Peyer's patch (tissue), 4 donors: ENCODE results near the gene SPTB. TPM values are rescaled to one million over a fixed set of nuclear protein-coding genes. Genes with fewer than 3 reads are reported as not detected.

Experiments used
- DNase-seq, 3 donors: peaks; one replicate each; pipeline ENCODE4 v3.0.0-alpha.2; 2017 to 2019
- H3K27ac ChIP-seq, 4 donors: fragments of 200-600 bp; sonication (generic); one replicate each; pipeline ENCODE4 v1.5.1; 2016 to 2019
- H3K27me3 ChIP-seq, 2 donors: fragments of 200-600 bp; sonication (generic); one replicate each; pipeline ENCODE4 v1.5.1; 2019
- H3K36me3 ChIP-seq, 3 donors: fragments of 200-600 bp; sonication (generic); one replicate each; pipeline ENCODE4 v1.5.1; 2016 to 2019
- H3K4me1 ChIP-seq, 4 donors: fragments of 200-600 bp; sonication (generic); one replicate each; pipeline ENCODE4 v1.5.1; 2016 to 2019
- H3K4me3 ChIP-seq, 4 donors: fragments of 200-600 bp; sonication (generic); 1 replicate in 3 of 4; 2 replicates in 1 of 4; pipeline ENCODE4 v1.5.1; 2016 to 2019; ENCODE audit warnings: mild to moderate bottlenecking in 1 of 4
- H3K9me3 ChIP-seq, 4 donors: fragments of 200-600 bp; sonication (generic); one replicate each; pipeline ENCODE4 v1.5.1; 2016 to 2019; ENCODE audit warnings: mild to moderate bottlenecking in 1 of 4
- POLR2A ChIP-seq, 2 donors: fragments of 450-650 bp; IDR thresholded peaks; one replicate each; pipeline ENCODE4 v1.5.1; 2017; ENCODE audit warnings: antibody characterized with exemption in 2 of 2, mild to moderate bottlenecking in 2 of 2, moderate library complexity in 2 of 2
- total RNA-seq, 4 donors: library from RNA; depleted of rRNA; stranded (reverse); fragments of >200 nt; gene quantifications; one replicate each; pipeline ENCODE4 v1.1.0, GENCODE V29; 2016
- TF ChIP-seq, protein P1 (sequence below), 6 experiments: fragments of 450-650 bp in 4 of 6; fragments of 200-600 bp in 2 of 6; sonication (generic) in 1 of 6; IDR thresholded peaks; one replicate each; pipeline ENCODE4 v1.5.1; 2017 to 2019; ENCODE audit warnings: antibody characterized with exemption in 6 of 6, mild to moderate bottlenecking in 3 of 6, moderate library complexity in 1 of 6

The SPTB gene
- total RNA-seq, 4 donors from 2014 or later: 0.57 to 2.5 (median 0.94) TPM; not detected in 1

DNA sequence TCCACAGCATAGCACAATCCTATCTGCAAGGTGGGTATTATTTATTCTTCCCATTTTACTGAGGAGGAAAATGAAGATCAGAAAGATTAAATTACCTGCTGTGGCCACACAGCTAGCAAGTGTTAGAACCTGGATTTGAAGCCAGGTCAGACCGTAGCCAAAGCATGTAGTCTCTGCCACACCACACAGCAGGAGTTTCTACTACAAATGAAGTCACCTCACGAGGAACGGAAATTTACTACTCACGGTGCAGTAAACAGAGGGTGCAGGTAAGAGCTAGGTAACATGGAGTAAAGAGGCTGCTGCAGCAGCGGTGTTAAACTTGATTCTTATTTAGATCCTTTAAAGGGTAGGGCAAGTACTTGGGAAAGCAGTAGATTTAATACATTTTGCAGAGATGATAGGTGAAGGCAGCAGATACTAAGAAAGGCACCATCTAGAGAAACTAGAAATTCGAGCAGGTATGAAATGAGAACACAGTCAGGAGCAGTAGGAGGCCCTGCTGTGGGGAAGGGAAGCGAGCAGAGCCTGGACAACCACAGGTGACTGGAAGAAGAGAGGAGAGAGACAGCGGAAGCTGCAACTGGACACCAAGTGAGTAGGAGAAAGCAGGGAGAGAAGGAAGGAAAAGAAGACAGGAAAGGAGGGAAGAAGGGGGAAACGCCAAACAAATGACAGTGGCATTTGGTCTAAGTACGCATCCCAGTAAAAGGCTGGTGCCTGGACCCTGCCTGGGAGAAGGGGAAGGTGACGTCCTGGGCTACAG is 21.5 kb downstream of the SPTB start:
- H3K27me3 ChIP-seq: no peaks in the 10 kb centered on the region
- no peak overlapping the region for H3K4me3 ChIP-seq
- no peaks in the 10 kb centered on the region for H3K36me3 ChIP-seq
- H3K9me3 ChIP-seq: no peaks in the 10 kb centered on the region
- no peak for TF ChIP-seq POLR2A (IDR thresholded peaks at IDR 0.05)
- TF ChIP-seq, protein P1, sequence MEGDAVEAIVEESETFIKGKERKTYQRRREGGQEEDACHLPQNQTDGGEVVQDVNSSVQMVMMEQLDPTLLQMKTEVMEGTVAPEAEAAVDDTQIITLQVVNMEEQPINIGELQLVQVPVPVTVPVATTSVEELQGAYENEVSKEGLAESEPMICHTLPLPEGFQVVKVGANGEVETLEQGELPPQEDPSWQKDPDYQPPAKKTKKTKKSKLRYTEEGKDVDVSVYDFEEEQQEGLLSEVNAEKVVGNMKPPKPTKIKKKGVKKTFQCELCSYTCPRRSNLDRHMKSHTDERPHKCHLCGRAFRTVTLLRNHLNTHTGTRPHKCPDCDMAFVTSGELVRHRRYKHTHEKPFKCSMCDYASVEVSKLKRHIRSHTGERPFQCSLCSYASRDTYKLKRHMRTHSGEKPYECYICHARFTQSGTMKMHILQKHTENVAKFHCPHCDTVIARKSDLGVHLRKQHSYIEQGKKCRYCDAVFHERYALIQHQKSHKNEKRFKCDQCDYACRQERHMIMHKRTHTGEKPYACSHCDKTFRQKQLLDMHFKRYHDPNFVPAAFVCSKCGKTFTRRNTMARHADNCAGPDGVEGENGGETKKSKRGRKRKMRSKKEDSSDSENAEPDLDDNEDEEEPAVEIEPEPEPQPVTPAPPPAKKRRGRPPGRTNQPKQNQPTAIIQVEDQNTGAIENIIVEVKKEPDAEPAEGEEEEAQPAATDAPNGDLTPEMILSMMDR (IDR thresholded peaks at IDR 0.05): no peak
- no peaks in the 10 kb centered on the region for H3K4me1 ChIP-seq
- DNase-seq: no peak
- no peak overlapping the region for H3K27ac ChIP-seq

DNA sequence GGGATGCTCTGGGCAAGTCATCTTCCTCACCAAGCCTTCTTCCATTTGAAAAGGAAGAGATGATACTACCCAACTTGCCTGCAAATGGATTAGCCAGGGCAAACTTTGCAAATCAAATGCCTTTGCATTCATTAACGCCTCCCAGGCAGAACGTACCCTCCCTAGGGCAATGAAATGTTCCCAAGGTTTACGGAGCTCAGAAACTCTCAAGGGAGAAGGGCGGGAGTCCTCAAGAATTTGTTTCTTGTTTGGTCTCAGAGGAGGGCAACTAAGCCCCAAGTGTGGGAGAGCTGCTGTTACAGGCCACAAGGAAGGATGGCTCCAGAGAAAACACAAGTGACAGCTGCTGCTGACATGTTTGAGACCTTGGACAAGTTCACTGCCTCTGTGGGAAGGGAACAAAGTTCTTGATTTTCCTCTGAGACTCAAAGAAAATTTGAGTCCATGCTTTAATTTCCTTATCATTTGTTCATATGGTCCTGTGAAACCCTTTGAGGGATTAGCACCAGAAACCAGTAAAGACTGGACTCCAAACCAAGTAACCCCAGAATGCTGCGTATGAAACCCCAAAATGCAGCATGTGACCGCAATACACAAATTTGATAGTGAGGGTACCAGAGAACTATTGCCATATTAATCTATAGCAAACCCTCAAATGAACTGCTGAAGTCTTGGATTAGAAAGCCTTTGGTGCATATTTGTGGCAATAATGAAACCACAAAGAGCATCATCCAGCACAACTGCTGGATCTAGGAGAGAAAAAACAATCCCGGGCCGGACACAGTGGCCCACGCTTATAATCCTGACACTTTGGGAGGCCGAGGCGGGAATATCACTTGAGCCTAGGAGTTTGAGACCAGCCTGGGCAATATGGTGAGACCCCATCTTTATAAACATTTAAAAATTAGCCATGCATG is 22.9 kb downstream of the SPTB start:
- Histone ChIP-seq H3K4me3 (no peak overlapping the region), H3K36me3 (no peaks in the 10 kb centered on the region), H3K9me3 (no peaks in the 10 kb centered on the region), H3K4me1 (no peaks in the 10 kb centered on the region), H3K27ac (no peak overlapping the region), H3K27me3 (no peaks in the 10 kb centered on the region)
- no peak for DNase-seq
- no peak for TF ChIP-seq POLR2A (IDR thresholded peaks at IDR 0.05)
- TF ChIP-seq, protein P1 (IDR thresholded peaks at IDR 0.05): no peak

DNA sequence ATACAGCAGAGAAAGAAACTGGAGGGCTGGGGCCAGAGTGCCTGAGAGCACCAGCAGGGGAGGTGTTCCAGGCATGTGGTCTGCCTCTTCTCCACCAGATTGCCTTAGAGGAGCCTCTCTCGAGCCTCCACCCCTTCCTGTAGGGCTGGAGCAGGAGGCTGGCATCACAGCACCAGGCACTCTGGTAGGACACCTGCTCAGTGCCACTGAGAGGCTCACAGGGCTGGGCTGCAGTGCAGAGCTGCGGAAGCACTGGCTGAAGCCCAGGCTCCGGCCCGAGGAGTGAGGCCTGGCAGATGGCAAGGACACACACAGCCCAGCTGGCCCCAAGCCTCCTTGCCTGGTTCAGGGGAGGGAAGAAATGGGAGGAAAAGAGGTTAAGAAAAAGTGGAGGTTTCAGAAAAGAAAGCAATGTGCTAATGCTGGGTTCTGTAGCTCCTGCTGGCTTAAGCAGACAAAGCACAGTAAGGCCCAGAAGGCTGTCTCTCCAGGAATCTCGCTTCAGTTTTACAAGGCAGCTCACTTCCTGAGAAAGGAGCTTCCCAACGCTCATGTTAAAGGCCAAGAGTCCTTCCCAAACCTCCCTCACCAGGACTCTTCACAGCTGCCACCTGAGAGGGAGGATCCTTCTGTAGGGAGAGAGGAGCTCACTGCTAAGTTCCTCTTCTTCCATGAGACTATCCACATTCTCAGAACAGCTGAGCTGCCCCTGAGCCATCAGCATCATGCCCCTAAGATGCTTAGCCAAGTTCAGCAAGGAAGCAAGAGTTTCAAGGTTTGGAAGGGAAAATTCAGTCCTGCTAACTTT is 23.8 kb downstream of the SPTB start:
- H3K36me3 ChIP-seq: no peaks in the 10 kb centered on the region
- H3K27ac ChIP-seq: no peak overlapping the region
- no peaks in the 10 kb centered on the region for H3K27me3 ChIP-seq
- TF ChIP-seq, protein P1 (IDR thresholded peaks at IDR 0.05): no peak
- TF ChIP-seq POLR2A (IDR thresholded peaks at IDR 0.05): no peak
- no peaks in the 10 kb centered on the region for H3K9me3 ChIP-seq
- H3K4me3 ChIP-seq: no peak overlapping the region
- DNase-seq: no peak
- no peaks in the 10 kb centered on the region for H3K4me1 ChIP-seq

DNA sequence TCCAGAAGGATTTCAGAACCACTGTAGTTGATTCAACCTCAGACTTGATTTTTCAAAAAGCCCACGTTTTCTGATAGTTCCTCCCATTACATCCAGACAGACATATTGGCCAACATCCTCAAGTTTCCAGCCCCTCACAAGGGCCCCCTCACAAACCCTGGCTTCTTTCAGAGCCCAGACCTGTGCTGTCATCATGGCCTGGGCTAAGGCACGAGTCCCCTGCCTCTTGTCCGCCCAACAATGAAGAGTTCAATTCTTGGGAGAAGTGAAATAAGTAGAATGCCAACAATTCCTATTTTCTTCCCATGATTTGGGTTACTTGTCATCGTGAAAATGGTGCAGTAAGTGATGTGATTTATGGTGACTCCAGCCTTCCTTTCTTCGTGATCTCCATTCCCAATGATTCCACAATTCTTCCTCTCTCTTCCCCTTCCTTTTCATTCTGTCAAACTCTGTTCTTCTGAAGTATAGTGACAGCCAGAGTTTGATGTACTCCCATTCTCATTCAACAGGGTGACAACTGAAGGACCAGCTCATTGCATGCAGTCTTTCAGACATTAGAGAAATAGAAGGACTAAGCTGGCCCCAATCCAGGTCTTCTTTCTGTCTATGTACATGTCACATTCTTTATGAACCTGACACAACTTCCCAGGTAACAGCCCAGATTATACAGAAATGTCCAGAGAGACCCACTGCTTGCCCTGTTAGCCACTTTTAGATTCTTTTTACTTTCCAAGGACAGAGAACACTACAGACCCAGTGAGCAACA is 29.2 kb downstream of the SPTB start:
- Histone ChIP-seq H3K4me3 (no peak overlapping the region), H3K27ac (no peak overlapping the region), H3K36me3 (no peaks in the 10 kb centered on the region), H3K27me3 (no peaks in the 10 kb centered on the region), H3K9me3 (no peaks in the 10 kb centered on the region), H3K4me1 (no peaks in the 10 kb centered on the region)
- no peak for TF ChIP-seq POLR2A (IDR thresholded peaks at IDR 0.05)
- TF ChIP-seq, protein P1 (IDR thresholded peaks at IDR 0.05): no peak
- DNase-seq: no peak

DNA sequence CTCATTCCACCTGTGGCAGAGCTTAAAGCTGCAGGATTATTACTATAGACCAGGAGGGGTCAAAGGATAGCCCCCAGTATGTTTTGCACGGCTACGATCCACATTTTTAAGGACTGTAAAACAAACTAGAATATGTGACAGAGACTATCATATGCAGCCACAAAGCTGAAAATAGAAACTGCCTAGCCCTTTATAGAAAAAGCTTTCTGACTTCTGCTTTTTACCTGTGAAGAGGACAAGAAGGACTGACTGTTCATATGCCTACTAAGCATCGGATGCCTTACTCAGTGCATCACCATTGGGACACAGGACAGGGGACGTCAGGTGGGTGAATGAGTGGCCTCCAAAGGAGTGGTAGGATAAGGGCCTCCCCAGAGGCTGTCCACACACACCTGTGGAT is 29.8 kb downstream of the SPTB start:
- TF ChIP-seq, protein P1 (IDR thresholded peaks at IDR 0.05): no peak
- no peak for TF ChIP-seq POLR2A (IDR thresholded peaks at IDR 0.05)
- H3K36me3 ChIP-seq: no peaks in the 10 kb centered on the region
- H3K4me3 ChIP-seq: no peak overlapping the region
- H3K4me1 ChIP-seq: no peaks in the 10 kb centered on the region
- no peaks in the 10 kb centered on the region for H3K27me3 ChIP-seq
- H3K27ac ChIP-seq: no peak overlapping the region
- H3K9me3 ChIP-seq: no peaks in the 10 kb centered on the region
- no peak for DNase-seq
